COLO829 (cell line): ENCODE data around the gene COX8C.
"Not testable (repeated sequence)": the region's sequence is repeated elsewhere in the genome, so short reads cannot be mapped to it uniquely, and the experiment has no call there.

Experiments
- DNase-seq: peaks from one replicate; pipeline ENCODE4 v3.0.0; 2012; ENCODE audit warnings: low spot score

The COX8C gene

GRCh38 chr14:93322929-93323599 is 23.9 kb upstream of the COX8C start:
- DNase-seq: no peak

DNA sequence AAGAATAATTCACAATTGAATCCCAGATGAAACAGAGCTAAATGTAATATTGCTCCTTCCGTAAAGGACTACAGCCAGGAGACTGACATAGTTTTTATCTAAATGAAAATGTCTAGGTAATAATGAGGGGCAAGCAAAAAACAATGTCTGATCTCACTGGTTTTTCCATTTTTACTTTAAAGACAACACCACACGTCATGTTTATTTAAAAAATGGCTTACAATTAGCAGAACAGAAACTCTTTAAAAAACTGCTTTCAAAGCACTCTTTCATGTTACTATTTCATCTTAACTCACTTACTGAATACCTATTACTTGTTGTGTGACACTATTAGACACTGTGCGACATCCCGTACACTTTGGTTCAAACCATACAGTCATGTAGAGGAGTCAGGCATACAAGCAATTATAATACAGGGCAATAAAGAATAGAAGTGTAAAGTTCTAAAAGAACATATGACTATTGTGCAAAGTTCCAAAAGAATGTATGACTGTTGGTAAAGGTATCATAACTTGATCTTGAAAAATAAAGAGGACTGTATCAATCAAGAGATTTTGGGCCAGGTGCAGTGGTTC is 23.3 kb upstream of the COX8C start:
- no peak for DNase-seq

DNA sequence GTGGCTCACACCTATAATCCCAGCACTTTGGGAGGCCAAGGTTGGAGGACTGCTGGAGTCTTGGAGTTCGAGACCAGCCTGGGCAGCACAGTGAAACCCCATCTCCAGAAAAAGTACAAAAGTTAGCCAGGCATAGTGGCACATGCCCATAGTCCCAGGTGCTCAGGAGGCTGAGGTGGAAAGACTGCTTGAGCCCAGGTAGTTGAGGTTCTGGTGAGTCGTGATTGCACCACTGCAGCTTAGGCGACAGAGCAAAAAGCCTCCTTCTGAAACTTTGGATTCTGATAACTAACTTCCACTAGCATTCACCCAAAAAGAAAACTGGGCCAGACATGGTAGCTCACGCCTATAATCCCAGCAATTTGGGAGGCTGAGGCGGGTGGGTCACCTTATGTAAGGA is 20.8 kb upstream of the COX8C start:
- DNase-seq: no peak

GRCh38 chr14:93328546-93328945 is 18.4 kb upstream of the COX8C start:
- no peak for DNase-seq

- no peak for DNase-seq
Observed at GRCh38 chr14:93329965-93330608, 16.9 kb upstream of the COX8C start.

DNA sequence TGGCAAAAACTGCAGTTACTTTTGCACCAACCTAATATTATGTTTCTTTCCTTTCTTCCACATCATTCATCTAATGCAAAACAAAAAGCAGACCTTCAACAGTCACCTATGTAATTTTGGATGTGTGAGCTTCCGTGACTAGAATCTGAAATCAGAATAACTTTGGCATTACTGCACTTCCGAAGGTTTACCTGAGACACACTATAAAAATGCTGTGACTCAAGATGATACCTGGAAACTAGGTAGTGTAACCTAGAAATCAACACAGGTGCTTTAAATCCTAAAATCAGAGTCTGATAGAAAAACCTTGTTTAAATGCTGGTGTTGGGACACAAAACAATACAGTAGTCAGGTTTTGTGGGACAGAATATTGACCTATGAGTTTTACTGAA is 16.4 kb upstream of the COX8C start:
- DNase-seq: no peak

DNA sequence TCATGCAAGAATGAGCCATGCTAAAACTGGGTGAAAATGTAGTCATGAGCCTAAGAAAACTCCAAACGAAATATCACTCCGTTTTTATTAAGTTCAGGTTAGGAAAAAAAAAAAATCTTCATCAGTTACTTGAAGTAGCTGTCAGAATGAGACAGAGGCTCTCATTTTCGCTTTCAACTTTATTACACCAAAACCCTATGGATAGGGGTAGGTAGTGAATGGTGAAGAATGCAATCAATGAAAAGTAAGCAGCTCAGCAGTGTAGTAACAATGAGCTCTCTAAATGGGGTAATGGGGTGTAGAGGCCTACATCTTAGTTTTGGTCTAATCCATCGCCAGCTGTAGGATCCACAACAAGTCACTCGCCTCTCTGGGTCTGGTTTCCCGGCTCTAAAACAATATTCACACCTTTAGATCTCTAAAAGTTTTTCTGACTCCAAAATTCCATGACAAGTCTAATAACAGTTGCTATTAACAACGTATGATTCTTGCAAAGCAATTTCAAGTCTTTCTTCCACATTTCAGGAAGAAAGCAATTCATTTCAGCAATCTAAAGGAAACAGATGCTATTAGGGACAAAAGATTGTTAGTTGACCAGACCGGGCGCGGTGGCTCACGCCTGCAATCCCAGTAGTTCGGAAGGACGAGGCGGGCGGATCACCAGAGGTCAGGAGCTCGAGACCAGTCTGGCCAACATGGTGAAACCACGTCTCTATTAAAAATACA is 15.8 kb upstream of the COX8C start:
- no peak for DNase-seq

- DNase-seq: no peak
Observed at GRCh38 chr14:93331728-93332396, 15.1 kb upstream of the COX8C start.

GRCh38 chr14:93332397-93332852 is 14.6 kb upstream of the COX8C start:
- peak; percentile 5 for DNase-seq

DNA sequence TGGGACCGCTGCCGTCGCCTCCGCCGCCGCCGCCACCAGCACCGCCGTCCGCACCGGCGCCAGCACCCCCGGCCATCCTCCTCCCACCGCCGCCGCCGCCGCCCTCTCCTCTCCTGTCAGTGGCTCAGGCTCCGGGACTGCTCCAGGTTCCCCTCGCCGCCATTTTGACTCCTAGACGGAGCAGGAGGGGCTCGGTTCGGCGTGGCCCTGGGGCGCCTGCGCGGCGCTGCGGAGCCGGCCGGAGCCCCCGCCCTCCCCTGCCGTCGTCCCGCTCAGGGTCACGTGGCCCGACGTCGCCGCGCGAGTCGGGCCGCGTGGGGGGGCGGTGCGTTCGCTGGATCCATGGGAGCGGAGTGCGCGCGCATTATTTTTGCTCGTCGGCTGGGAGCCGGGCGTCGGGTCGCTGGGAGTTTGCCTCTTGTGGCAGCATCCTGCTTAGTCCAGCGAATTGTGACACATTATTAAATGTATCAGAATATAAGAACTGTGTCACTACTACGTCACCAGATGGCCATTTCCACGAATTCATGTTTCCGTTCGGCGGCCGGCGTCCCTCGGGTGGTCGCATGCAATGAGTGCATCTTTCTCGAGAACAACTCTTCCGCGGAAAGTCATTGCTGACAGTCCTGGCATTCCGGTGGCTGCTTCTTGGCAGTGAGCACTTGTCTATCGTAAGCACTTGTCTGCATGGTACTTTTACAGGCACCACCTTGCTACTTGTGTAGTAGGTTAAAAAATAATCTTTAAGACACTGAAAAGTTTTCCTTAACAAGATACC is 13.9 kb upstream of the COX8C start, which contains the start of gene BTBD7:
Gene BTBD7 (minus strand): TSS at position 184 of the 778 bp plus-strand sequence. CDS start 36,985 bp downstream, outside the sequence.
- peak; percentile 90 for DNase-seq

DNA sequence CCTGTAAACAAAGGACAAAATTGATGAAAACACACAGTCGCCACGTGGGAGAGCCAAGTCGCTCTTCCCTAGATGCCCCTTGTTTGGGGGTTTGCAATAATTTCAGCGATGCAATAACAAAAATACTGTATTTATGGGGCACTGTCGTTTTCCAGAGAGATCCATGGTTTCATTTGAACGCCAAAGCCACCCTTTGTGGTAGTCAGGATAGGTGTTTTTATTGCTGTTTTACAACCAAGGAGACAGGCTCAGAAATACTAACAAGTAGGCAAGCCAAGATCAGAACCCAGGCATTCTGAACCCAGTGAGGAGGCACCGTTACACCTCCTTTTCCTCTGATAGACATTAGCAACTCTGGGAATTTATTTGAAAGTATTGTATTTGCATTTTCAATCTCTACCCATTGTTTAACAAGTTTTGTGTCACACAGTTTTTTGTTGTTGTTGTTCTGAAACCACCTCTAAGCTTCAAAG is 13.3 kb upstream of the COX8C start:
- no peak for DNase-seq

GRCh38 chr14:93337143-93337753 is 9.7 kb upstream of the COX8C start:
- DNase-seq: no peak

DNA sequence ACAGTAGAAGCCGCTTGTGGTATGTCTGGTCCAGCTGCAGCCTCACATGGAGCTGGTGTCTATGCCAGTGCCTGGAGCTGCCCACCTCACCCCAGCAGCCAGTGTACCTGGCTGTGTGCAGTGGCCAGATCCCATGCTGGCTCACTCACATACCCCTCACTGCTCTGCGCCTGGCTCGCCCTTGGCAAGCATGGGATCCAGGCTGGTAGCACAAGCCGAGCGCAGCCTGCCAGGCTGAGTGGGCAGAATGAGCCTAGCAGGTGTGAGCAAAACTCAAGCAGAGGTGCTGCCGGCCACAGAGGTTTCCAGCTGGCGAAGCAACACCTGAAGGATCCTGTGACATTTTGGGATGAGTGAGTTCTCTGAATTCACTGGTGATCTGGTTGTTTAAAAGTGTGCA is 9.1 kb upstream of the COX8C start:
- DNase-seq: no peak

- DNase-seq: no peak
Observed at GRCh38 chr14:93343266-93343665, 3.7 kb upstream of the COX8C start.

- no peak for DNase-seq
Observed at GRCh38 chr14:93343797-93344196, 3.2 kb upstream of the COX8C start.

GRCh38 chr14:93347850-93348249 is 868 bp downstream of the COX8C start:
- no peak for DNase-seq

GRCh38 chr14:93348292-93348691 is 1.3 kb downstream of the COX8C start:
- no peak for DNase-seq

DNA sequence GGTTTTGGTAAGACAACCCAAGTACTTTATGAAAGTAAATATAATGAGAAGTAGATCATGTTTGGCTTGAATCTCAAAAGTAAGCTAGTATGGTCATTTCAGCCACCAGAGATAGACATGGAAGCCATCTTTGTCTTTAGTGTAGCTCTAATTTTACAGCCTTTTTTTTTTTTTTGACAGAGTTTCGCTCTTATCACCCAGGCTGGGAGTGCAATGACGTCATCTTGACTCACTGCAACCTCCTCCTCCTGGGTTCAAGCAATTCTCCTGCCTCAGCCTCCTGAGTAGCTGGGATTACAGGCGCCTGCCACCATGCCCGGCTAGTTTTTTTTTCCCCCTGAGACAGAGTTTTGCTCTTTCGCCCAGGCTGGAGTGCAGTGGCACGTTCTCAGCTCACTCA is 7.9 kb downstream of the COX8C start:
- DNase-seq: not testable (repeated sequence)

DNA sequence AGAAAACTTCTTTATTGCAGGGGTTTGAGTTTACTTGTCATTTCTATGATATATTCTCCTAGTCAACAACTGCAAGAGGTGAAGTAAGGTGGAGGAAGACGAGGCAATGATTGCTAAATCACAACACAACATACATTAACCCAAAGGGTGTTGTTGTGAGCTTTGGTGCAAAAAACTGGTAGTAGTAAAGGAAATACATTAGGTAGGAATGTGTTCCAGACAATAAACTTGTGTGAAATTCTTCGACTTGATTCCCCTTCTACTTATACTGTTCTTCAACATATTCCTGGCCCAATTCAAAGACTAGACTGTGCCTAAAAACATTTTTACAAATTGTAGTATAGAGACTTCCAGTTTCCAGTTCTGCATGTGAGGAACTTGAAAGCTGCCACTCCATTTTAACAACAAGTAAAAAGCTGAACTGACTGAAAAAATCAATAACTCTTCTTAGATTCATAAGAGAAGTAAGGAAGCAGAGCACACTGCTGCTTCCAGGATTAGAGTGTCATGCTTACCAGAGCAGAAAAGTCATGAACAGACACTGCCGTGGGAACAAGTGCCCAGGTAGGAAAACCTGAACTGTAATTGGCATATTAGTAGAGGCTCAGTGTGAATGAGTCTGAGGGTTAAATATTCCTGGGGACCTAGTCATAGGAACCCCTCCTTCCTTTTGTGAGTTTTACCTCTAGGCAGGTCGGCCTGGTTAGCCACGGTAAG is 22.2 kb downstream of the COX8C start:
- no peak for DNase-seq

DNA sequence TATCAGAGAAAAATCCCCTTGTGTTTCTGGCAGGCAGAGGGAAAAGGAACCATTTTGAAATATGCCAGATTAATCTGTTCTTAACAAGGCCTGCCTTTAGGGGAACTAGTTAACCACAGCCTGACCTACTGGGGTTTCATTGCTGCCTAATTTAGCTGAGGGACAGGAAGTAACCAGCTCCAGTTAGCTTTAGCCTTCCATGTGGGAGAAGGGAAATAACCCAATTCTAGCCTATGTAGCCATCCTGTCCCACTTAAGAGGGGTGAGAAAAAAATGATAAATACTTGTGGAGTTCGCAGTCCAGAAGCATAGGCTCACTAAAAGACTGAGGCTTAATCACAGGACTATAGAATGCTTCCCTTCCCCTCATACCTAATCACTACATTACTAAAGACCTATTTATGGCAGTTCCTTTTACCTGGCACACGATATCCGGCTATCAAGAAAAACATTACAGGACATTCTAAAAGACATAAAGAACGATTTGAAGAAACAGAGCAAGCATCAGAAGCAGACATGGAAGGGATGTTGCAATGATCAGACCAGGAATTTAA is 22.8 kb downstream of the COX8C start:
- no peak for DNase-seq
